GM19023 (cell line): ENCODE results near the gene A1CF.
"Not testable (repeated sequence)": the region's sequence is repeated elsewhere in the genome, so short reads cannot be mapped to it uniquely, and the experiment has no call there.

ENCODE experiments used
- ATAC-seq: cut with Tn5 transposase; IDR thresholded peaks from one replicate; pipeline ENCODE4 v1.9.1; 2021; ENCODE audit warnings: mild to moderate bottlenecking, moderate library complexity; ENCODE audit not compliant: unreplicated experiment

Gene A1CF

GRCh38 chr10:50788951-50789945 lies 96.2 kb downstream of the A1CF start:
- no peak for ATAC-seq

- not testable (repeated sequence) for ATAC-seq
Measured at GRCh38 chr10:50787962-50788361, 97.5 kb downstream of the A1CF start.

GRCh38 chr10:50782017-50782416 lies 103.4 kb downstream of the A1CF start:
- not testable (repeated sequence) for ATAC-seq

GRCh38 chr10:50780036-50780435 lies 105.4 kb downstream of the A1CF start:
- not testable (repeated sequence) for ATAC-seq

GRCh38 chr10:50774868-50775267 lies 110.6 kb downstream of the A1CF start:
- not testable (repeated sequence) for ATAC-seq

GRCh38 chr10:50772042-50772441 lies 113.4 kb downstream of the A1CF start:
- not testable (repeated sequence) for ATAC-seq

- ATAC-seq, result not testable (repeated sequence)
Measured at GRCh38 chr10:50766774-50767513, 118.5 kb downstream of the A1CF start.
